Measurements from ENCODE around the gene ARHGAP4. TPM values are rescaled to one million over a fixed set of nuclear protein-coding genes. Genes with fewer than 3 reads are reported as not detected.

The ARHGAP4 gene
- total RNA-seq, 1 donor from 2014 or later: 94.3 TPM

GRCh38 chrX:153882557-153882956, 43.5 kb downstream of the ARHGAP4 start:
- TF ChIP-seq CTCF (IDR thresholded peaks at IDR 0.05): no peak
- intact Hi-C loops (cut with DNase I): no loop called here
- H3K4me3 ChIP-seq: no peak overlapping the region
- H3K4me1 ChIP-seq: no peaks in the 10 kb centered on the region
- H3K36me3 ChIP-seq: no peaks in the 10 kb centered on the region
- H3K27ac ChIP-seq: no peak overlapping the region
- peaks cover 12% of the 10 kb centered on the region for H3K27me3 ChIP-seq
- no peak for DNase-seq (ENCODE audit: low spot score in 2 of 2)
- no peaks in the 10 kb centered on the region for H3K9me3 ChIP-seq

DNA sequence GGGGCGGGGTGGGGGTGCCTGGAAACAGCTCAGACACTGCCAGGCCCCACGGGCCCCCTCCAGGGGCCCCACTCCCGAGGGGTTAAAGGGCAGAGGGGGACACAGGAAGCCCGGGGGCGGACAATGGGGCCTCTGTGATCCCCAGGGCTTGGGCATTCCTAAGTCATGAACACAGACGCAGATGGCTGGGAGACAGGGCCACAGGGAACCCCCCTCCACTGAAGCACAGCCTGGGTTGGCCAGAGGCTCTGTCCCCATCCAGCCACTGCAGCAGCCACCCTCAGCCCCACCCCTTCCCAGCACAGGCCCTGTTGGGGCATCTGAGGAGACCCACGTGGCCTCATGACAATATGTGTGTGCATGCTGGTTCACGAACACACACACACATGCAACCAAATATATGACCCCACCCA, 44.0 kb downstream of the ARHGAP4 start:
- no peak for DNase-seq (ENCODE audit: low spot score in 2 of 2)
- H3K4me3 ChIP-seq: no peak overlapping the region
- intact Hi-C loops (cut with DNase I): no loop called here
- no peaks in the 10 kb centered on the region for H3K9me3 ChIP-seq
- H3K27ac ChIP-seq: no peak overlapping the region
- TF ChIP-seq CTCF (IDR thresholded peaks at IDR 0.05): no peak
- H3K36me3 ChIP-seq: no peaks in the 10 kb centered on the region
- no peaks in the 10 kb centered on the region for H3K4me1 ChIP-seq
- H3K27me3 ChIP-seq: peaks cover 12% of the 10 kb centered on the region

- Histone ChIP-seq H3K27ac (no peak overlapping the region), H3K4me1 (no peaks in the 10 kb centered on the region), H3K9me3 (no peaks in the 10 kb centered on the region), H3K36me3 (no peaks in the 10 kb centered on the region), H3K27me3 (peaks cover 8% of the 10 kb centered on the region), H3K4me3 (no peak overlapping the region)
- intact Hi-C loops (cut with DNase I): no loop called here
- no peak for DNase-seq (ENCODE audit: low spot score in 2 of 2)
- no peak for TF ChIP-seq CTCF (IDR thresholded peaks at IDR 0.05)
These were observed 44.8 kb downstream of the ARHGAP4 start for GRCh38 chrX:153881281-153881680.

DNA sequence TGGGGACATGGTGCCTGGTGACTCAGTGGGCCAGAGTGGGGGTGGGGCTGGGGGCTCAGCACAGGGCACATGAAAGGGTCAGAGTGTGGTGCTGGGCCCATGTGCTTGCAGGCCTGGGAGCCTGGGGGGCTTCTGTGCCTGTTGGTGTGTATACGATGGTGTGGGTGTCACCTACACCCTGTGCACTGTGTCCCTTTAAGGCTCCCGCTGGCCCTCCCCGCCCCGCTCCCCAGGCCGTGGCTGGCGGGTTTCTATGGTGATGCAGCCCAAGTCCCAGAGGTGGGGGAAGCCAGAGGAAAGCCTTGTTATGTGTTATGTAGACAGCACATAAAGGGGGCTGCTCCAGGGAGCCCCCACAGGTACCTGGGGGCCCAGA, 45.6 kb downstream of the ARHGAP4 start:
- Histone ChIP-seq H3K27me3 (peaks cover 5% of the 10 kb centered on the region), H3K27ac (no peak overlapping the region), H3K4me3 (no peak overlapping the region), H3K36me3 (no peaks in the 10 kb centered on the region), H3K9me3 (no peaks in the 10 kb centered on the region), H3K4me1 (no peaks in the 10 kb centered on the region)
- DNase-seq (ENCODE audit: low spot score in 2 of 2): no peak
- no peak for TF ChIP-seq CTCF (IDR thresholded peaks at IDR 0.05)
- intact Hi-C loops (cut with DNase I): no loop called here

DNA sequence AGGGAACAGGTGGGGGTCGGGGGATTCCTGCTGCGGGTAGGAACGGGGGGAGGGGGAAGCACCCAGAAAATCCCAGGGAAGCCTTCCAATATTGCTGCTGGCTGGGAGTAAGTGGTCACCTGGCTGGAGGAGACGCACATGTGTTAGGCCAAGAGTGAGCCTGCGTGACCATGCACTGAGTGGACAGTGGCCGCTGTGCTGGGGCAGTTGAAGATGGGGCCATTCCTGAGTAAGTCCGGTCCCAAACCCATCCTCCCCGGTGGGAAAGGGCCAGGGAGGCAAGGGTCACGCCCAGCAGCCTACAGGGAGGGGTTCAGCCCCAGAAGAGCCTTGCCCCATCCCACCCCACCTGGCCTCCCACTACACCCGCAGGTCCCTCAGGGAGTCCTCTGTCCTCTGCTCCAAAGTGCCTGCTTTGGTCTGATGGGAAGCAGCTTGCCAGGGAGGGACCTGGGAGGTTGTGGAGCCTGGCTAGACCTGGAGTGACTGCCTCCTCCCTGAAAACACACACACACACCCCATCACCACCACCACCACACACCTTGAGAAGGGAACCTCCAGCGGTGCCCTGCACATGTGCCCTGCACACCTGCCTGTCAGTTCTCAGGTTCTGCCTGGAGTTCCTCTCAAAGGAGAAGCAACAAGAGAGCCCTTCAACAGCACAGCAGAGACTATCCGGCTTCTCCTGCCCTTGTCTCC, 46.2 kb downstream of the ARHGAP4 start:
- H3K9me3 ChIP-seq: no peaks in the 10 kb centered on the region
- no peaks in the 10 kb centered on the region for H3K4me1 ChIP-seq
- no peak overlapping the region for H3K27ac ChIP-seq
- no peak for TF ChIP-seq CTCF (IDR thresholded peaks at IDR 0.05)
- H3K27me3 ChIP-seq: peaks cover 1% of the 10 kb centered on the region
- no peaks in the 10 kb centered on the region for H3K36me3 ChIP-seq
- intact Hi-C loops (cut with DNase I): no loop called here
- DNase-seq (ENCODE audit: low spot score in 2 of 2): no peak
- H3K4me3 ChIP-seq: no peak overlapping the region
